Sigmoid colon (tissue), 7 donors: Measurements from ENCODE around the gene EGF. TPM values are rescaled to one million over a fixed set of nuclear protein-coding genes. Genes with fewer than 3 reads are reported as not detected.

Source experiments
- DNase-seq: peaks from one replicate; pipeline ENCODE4 v3.0.0-alpha.2; 2019
- H3K27ac ChIP-seq, 4 donors: fragments of 200-600 bp; sonication (generic); one replicate each; pipeline ENCODE4 v1.5.1; 2016 to 2019; ENCODE audit warnings: mild to moderate bottlenecking in 1 of 4
- H3K27me3 ChIP-seq, 3 donors: fragments of 200-600 bp; sonication (generic); one replicate each; pipeline ENCODE4 v1.5.1; 2019; ENCODE audit warnings: mild to moderate bottlenecking in 1 of 3
- H3K36me3 ChIP-seq, 4 donors: fragments of 200-600 bp; sonication (generic); one replicate each; pipeline ENCODE4 v1.5.1; 2016 to 2019
- H3K4me1 ChIP-seq, 4 donors: fragments of 200-600 bp; sonication (generic); one replicate each; pipeline ENCODE4 v1.5.1; 2017 to 2019
- H3K4me3 ChIP-seq, 4 donors: fragments of 200-600 bp; sonication (generic); one replicate each; pipeline ENCODE4 v1.5.1; 2017 to 2019; ENCODE audit warnings: mild to moderate bottlenecking in 2 of 4, moderate library complexity in 1 of 4
- H3K9me3 ChIP-seq, 4 donors: fragments of 200-600 bp in 3 of 4; sonication (generic) in 3 of 4; one replicate each; pipeline versions ENCODE4 v1.5.1 to v1.6.1; 2013 to 2019
- EP300 ChIP-seq, 4 donors: sonication (generic); formaldehyde crosslinking; IDR thresholded peaks; one replicate each; pipeline ENCODE4 v1.6.1; 2017; ENCODE audit warnings: antibody characterized with exemption in 4 of 4
- POLR2A ChIP-seq, 2 donors: fragments of 450-650 bp; IDR thresholded peaks; one replicate each; pipeline ENCODE4 v1.6.1; 2016; ENCODE audit warnings: antibody characterized with exemption in 2 of 2, mild to moderate bottlenecking in 2 of 2, moderate library complexity in 2 of 2
- POLR2AphosphoS5 ChIP-seq, 4 donors: sonication (generic); formaldehyde crosslinking; IDR thresholded peaks; one replicate each; pipeline ENCODE4 v1.6.1; 2017; ENCODE audit warnings: antibody characterized with exemption in 4 of 4
- WGBS, 2 donors: extraction: QIAGEN DNeasy Blood & Tissue Kit; methylation state at CpG; one replicate each; pipeline ENCODE4 v1.1.7; 2013; 5-methylcytosine and 5-hydroxymethylcytosine counted together
- intact Hi-C: fragments of 100-400 bp; cut with DNase I; formaldehyde crosslinking; loops from one replicate; pipeline ENCODE4 v1.15.1; 2023
- polyA plus RNA-seq, 3 donors: library from polyadenylated mRNA; stranded (reverse); fragments of 200-250 nt; gene quantifications; one replicate each; pipeline ENCODE4 v1.2.3, GENCODE V29; 2013
- total RNA-seq, 4 donors: library from RNA; depleted of rRNA; stranded (reverse); fragments of >200 nt; gene quantifications; one replicate each; pipeline ENCODE4 v1.1.0, GENCODE V29; 2016
- TF ChIP-seq, protein P1 (sequence below), 4 experiments: fragments of 450-650 bp in 3 of 4; fragments of 200-600 bp in 1 of 4; IDR thresholded peaks; one replicate each; pipeline ENCODE4 v1.5.1; 2016 to 2019; ENCODE audit warnings: antibody characterized with exemption in 4 of 4, mild to moderate bottlenecking in 3 of 4, moderate library complexity in 2 of 4
- donor health status: healthy with polysubstance abuse.
- donor health status: Bipolar disorder and iron deficiency.
- donor health status: healthy.

Gene EGF
- total and polyA plus RNA-seq, 7 donors, result 0.46 to 1.3 (median 0.70) TPM; not detected in 1

DNA sequence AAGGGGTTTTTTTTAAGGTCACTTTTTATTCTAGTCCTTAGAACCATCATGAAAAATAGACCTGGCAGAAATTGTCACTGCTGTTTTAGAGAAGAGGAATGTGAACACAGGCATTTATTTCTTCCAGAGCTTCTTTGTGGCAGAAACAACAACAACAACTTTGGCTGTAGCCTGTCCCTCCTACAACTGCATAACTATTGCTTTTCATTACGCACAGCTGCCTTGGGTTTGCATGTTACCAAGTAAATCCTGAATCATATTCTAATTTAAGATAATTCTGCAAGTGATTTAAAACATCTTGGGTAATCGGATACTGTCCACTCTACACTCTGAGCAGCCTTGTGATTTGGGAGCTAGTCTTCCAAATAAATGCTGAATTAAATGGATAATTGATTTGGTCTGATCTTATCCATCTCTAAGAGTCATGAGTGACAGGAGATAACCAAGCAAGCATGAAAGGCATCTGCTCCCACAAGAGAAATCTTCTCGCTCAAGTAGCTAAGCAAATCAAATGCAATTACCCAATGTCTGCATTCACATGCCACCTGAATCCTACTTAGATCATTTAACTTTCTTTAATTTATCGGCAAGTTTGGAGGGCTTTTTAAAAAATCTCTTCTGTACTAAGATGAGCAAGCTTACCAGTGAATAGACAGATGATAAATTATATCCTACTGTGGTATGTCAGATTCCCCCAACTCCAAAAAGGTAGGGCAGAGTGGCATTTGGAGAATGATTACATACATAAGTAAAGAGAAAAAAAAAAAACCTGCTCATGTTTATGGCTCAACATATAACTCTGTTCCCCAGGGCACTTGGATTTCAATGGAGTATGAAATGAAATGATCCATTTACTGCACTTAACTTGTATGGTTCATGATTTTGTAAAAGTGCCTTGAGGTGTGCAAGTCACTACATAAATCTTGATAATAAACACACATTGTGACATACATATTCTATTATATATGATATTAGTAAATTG lies 73.6 kb downstream of the EGF start:
- no peaks in the 10 kb centered on the region for H3K9me3 ChIP-seq
- no peak for DNase-seq
- H3K4me3 ChIP-seq, result no peak overlapping the region
- TF ChIP-seq POLR2AphosphoS5 (IDR thresholded peaks at IDR 0.05) (no peak), EP300 (IDR thresholded peaks at IDR 0.05) (no peak), POLR2A (IDR thresholded peaks at IDR 0.05) (no peak)
- TF ChIP-seq, protein P1, sequence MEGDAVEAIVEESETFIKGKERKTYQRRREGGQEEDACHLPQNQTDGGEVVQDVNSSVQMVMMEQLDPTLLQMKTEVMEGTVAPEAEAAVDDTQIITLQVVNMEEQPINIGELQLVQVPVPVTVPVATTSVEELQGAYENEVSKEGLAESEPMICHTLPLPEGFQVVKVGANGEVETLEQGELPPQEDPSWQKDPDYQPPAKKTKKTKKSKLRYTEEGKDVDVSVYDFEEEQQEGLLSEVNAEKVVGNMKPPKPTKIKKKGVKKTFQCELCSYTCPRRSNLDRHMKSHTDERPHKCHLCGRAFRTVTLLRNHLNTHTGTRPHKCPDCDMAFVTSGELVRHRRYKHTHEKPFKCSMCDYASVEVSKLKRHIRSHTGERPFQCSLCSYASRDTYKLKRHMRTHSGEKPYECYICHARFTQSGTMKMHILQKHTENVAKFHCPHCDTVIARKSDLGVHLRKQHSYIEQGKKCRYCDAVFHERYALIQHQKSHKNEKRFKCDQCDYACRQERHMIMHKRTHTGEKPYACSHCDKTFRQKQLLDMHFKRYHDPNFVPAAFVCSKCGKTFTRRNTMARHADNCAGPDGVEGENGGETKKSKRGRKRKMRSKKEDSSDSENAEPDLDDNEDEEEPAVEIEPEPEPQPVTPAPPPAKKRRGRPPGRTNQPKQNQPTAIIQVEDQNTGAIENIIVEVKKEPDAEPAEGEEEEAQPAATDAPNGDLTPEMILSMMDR (IDR thresholded peaks at IDR 0.05), result no peak
- no peaks in the 10 kb centered on the region for H3K27me3 ChIP-seq
- 94 to 96% methylated on average over 4 of the region's 4 CpGs for WGBS, 2 donors
- H3K36me3 ChIP-seq, result no peaks in the 10 kb centered on the region
- no peaks in the 10 kb centered on the region for H3K4me1 ChIP-seq
- H3K27ac ChIP-seq, result no peak overlapping the region
- intact Hi-C loops, result no loop called here

DNA sequence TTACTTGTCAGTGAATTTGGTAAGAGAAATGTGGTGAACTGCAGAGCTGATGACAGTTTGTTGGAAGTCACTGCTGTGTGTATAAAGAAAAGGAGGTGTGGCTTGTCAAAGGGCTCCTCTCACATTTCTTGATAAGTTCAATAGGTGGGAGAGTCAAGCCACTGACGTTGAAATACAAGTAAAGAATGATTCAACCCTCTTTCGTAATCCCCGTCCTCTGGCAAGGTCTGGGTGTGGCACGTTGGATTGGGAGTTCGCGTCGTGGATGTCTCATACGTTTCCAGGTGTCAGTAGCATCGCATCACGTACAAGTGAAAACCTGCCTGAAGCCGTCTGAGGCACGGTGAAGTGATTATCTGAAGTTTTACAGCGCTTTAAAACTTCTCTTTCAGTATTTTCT lies 76.4 kb downstream of the EGF start:
- TF ChIP-seq EP300 (IDR thresholded peaks at IDR 0.05), result no peak
- TF ChIP-seq POLR2A (IDR thresholded peaks at IDR 0.05), result no peak
- TF ChIP-seq, protein P1 (IDR thresholded peaks at IDR 0.05), result no peak
- TF ChIP-seq POLR2AphosphoS5 (IDR thresholded peaks at IDR 0.05), result no peak
- DNase-seq, result no peak
- Histone ChIP-seq H3K4me1 (no peaks in the 10 kb centered on the region), H3K4me3 (no peak overlapping the region), H3K27ac (no peak overlapping the region), H3K27me3 (no peaks in the 10 kb centered on the region), H3K36me3 (no peaks in the 10 kb centered on the region), H3K9me3 (no peaks in the 10 kb centered on the region)
- intact Hi-C loops, result no loop called here
- 63 to 78% methylated on average over 13 of the region's 13 CpGs for WGBS, 2 donors

GRCh38 chr4:109989618-109990017 lies 76.9 kb downstream of the EGF start:
- H3K9me3 ChIP-seq, result no peaks in the 10 kb centered on the region
- WGBS, 2 donors, result 88 to 93% methylated on average over 6 of the region's 6 CpGs
- intact Hi-C loops, result no loop called here
- H3K4me1 ChIP-seq, result no peaks in the 10 kb centered on the region
- H3K36me3 ChIP-seq, result no peaks in the 10 kb centered on the region
- TF ChIP-seq EP300 (IDR thresholded peaks at IDR 0.05) (no peak), POLR2AphosphoS5 (IDR thresholded peaks at IDR 0.05) (no peak), POLR2A (IDR thresholded peaks at IDR 0.05) (no peak)
- TF ChIP-seq, protein P1 (IDR thresholded peaks at IDR 0.05), result no peak
- DNase-seq, result no peak
- H3K4me3 ChIP-seq, result no peak overlapping the region
- no peak overlapping the region for H3K27ac ChIP-seq
- H3K27me3 ChIP-seq, result no peaks in the 10 kb centered on the region

DNA sequence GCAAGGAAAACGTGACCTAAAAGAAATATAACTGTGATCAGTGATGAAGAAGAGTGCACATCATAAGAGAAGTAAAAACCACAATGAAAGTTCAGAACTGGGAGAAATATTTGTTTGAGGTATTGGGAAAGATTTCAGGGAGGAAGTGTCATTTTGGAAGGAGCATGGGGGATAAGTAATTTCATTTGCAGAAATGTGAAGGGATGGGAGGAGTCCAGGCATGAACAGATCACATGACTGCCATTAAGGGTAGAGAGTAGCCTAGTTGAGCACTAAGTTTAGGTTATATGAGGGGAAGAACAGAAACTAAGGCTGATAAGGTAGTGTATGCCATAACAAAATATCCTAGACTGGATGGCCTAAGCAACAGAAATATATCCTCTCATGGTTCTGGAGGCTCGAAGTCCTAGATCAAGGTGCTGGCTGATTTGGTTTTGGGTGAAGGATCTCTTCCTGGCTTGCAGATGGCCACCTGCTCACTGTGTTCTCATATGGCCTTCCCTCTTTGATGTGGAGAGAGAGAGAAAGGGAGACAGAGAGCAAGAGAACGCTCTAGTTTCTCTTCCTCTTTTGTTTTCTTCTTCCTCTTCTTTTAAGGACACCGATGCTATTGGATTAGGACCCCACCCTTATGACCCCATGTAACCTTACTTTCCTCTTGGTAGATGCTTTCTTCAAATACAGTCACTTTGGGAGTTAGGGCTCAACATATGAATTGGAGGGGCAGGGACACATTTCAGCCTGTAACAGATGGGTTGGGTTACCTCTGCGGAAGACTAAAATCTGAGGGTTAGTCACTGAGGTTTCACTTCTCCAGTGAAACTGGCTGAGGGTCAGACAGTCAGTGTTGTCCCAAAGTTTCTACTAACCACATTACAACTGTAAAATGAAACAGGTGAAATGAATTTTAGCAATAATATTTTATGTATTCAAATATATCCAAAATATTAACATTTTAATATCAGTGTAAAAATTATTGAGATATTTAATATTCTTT lies 77.9 kb downstream of the EGF start:
- WGBS, 2 donors, result 55 to 86% methylated on average over 5 of the region's 5 CpGs

More for the DNA sequence above, 77.9 kb downstream of the EGF start:
- intact Hi-C loops, result no loop called here
- no peak for DNase-seq
- TF ChIP-seq, protein P1 (IDR thresholded peaks at IDR 0.05), result no peak
- TF ChIP-seq EP300 (IDR thresholded peaks at IDR 0.05) (no peak), POLR2A (IDR thresholded peaks at IDR 0.05) (no peak), POLR2AphosphoS5 (IDR thresholded peaks at IDR 0.05) (no peak)
- H3K27ac ChIP-seq, result no peak overlapping the region
- H3K4me1 ChIP-seq, result no peaks in the 10 kb centered on the region
- H3K4me3 ChIP-seq, result no peak overlapping the region
- H3K27me3 ChIP-seq, result no peaks in the 10 kb centered on the region
- H3K36me3 ChIP-seq, result no peaks in the 10 kb centered on the region
- H3K9me3 ChIP-seq, result no peaks in the 10 kb centered on the region
